PC-9 (cell line): ENCODE results near the gene PSTPIP1. TPM values are rescaled to one million over a fixed set of nuclear protein-coding genes. Genes with fewer than 3 reads are reported as not detected.

Experiments used
- BruUV-seq: library from RNA; stranded (reverse); fragments of 400-500 nt; replicated peaks from 2 replicates; lab custom pipeline; 2021; lab: Mats Ljungman, UMichigan
- CTCF ChIA-PET: fragments of 300-600 bp; sonication (Branson Sonifier 250); formaldehyde crosslinking; loops from one replicate; lab custom pipeline; 2022; ENCODE audit warnings: antibody characterized with exemption; lab: Charles Lee
- POLR2A ChIA-PET: fragments of 300-600 bp; sonication (Branson Sonifier 250); formaldehyde crosslinking; loops from one replicate; lab custom pipeline; 2022; ENCODE audit warnings: antibody characterized with exemption; ENCODE audit not compliant: unreplicated experiment; lab: Charles Lee
- DNase-seq, 2 experiments: peaks; one replicate each; pipeline versions ENCODE4 v3.0.0 to v3.0.0-alpha.2; 2015 to 2022; ENCODE audit warnings: mixed read lengths in 1 of 2
- H2AFZ ChIP-seq: fragments of 200-600 bp; sonication (generic); 2 replicates; pipeline ENCODE4 v1.8.1; 2017; ENCODE audit warnings: antibody characterized with exemption
- H3F3A ChIP-seq: fragments of 200-600 bp; sonication (generic); 2 replicates; pipeline ENCODE4 v1.8.1; 2017; ENCODE audit warnings: antibody characterized with exemption, mild to moderate bottlenecking, low read depth; ENCODE audit not compliant: insufficient read depth
- H3K27ac ChIP-seq: fragments of 200-600 bp; sonication (generic); 2 replicates; pipeline ENCODE4 v1.6.1; 2016; ENCODE audit warnings: mixed run types
- H3K27me3 ChIP-seq: fragments of 200-600 bp; sonication (generic); 2 replicates; pipeline ENCODE4 v1.6.1; 2016; ENCODE audit warnings: low read depth, mixed run types; ENCODE audit not compliant: insufficient read depth
- H3K36me3 ChIP-seq: fragments of 200-600 bp; sonication (generic); 2 replicates; pipeline ENCODE4 v1.6.1; 2016; ENCODE audit warnings: low read depth, mixed run types
- H3K4me1 ChIP-seq: fragments of 200-600 bp; sonication (generic); replicated peaks from 2 replicates; pipeline ENCODE4 v1.6.1; 2016; ENCODE audit warnings: mixed run types; ENCODE audit not compliant: insufficient read depth
- H3K4me2 ChIP-seq: fragments of 200-600 bp; sonication (generic); 2 replicates; pipeline ENCODE4 v1.6.1; 2017; ENCODE audit warnings: mixed run types
- H3K4me3 ChIP-seq: fragments of 200-600 bp; sonication (generic); 2 replicates; pipeline ENCODE4 v1.6.1; 2016; ENCODE audit warnings: mixed run types
- H3K79me2 ChIP-seq: fragments of 200-600 bp; sonication (generic); 2 replicates; pipeline ENCODE4 v1.6.1; 2017; ENCODE audit warnings: low read depth, mixed run types
- H3K9me2 ChIP-seq: fragments of 200-600 bp; sonication (generic); 2 replicates; pipeline ENCODE4 v1.8.1; 2017; ENCODE audit warnings: mild to moderate bottlenecking; ENCODE audit not compliant: insufficient read depth
- H3K9me3 ChIP-seq: fragments of 200-600 bp; sonication (generic); 2 replicates; pipeline ENCODE4 v1.8.1; 2016; ENCODE audit warnings: low read depth; ENCODE audit not compliant: insufficient read depth
- H4K20me1 ChIP-seq: fragments of 200-600 bp; sonication (generic); 2 replicates; pipeline ENCODE4 v1.8.1; 2017; ENCODE audit not compliant: insufficient read depth
- CTCF ChIP-seq: fragments of 200-600 bp; sonication (generic); conservative IDR thresholded peaks from 2 replicates; pipeline ENCODE4 v1.6.1; 2017; ENCODE audit warnings: mixed run types, antibody characterized with exemption, mild to moderate bottlenecking, moderate library complexity
- EZH2 ChIP-seq: fragments of 200-600 bp; sonication (generic); IDR thresholded peaks from 2 replicates; pipeline ENCODE4 v1.8.0; 2017; ENCODE audit warnings: antibody characterized with exemption, low read depth
- intact Hi-C: fragments of 100-400 bp; cut with micrococcal nuclease; formaldehyde crosslinking; loops from one replicate; pipeline ENCODE4 v1.10.0; 2022; ENCODE audit not compliant: unreplicated experiment
- total RNA-seq: library from RNA; stranded (reverse); gene quantifications from 2 replicates; pipeline ENCODE4 v1.2.3, GENCODE V29; 2021

PSTPIP1 gene
- total RNA-seq, 1 experiment from 2014 or later, result not detected

DNA sequence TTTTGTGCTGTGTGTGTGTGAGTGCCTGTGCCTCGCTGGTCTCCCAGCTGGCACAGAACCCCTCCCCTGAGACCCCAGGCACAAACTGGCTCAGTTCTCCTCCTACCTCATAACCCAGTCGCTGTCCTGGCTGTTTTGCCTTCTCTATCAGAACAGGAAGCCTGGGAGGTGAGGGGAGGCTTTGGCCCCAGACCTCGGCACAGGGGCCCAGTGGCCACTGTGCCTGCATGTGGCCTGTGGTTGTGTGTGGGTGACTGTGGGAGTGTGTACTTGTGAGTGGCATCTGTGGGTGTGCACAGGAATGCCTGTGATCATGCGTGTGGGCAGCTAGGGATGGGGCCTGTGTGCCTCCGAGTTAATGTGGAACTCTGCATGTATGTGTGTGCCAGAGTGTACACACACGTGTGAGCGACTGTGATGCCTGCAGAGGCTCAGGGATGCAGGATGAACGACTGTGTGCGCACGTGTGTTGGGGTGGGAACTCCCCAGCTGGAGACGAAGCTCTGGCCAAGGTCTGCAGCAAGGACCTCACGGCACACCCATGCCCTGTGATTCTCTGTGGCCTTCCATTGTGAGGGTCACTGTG lies 32.3 kb downstream of the PSTPIP1 start:
- Histone ChIP-seq H4K20me1 (no peaks in the 10 kb centered on the region), H3K27ac (no peak overlapping the region), H3F3A (no peaks in the 10 kb centered on the region), H3K36me3 (no peaks in the 10 kb centered on the region), H3K9me3 (no peaks in the 10 kb centered on the region), H2AFZ (no peak overlapping the region), H3K4me2 (no peak overlapping the region), H3K27me3 (no peaks in the 10 kb centered on the region), H3K9me2 (no peaks in the 10 kb centered on the region), H3K4me1 (no peaks in the 10 kb centered on the region), H3K4me3 (no peak overlapping the region), H3K79me2 (no peaks in the 10 kb centered on the region)
- TF ChIP-seq EZH2 (no peak), CTCF (no peak)
- ChIA-PET CTCF (interaction anchor here (0.5 kb wide), 1 partner anchor 425 kb away, joined by 5 read pairs; no protein-coding TSS in a partner anchor), POLR2A (no interaction called here)
- no peak for DNase-seq
- BruUV-seq, result no TSS peak
- intact Hi-C loops, result loop anchor here (5.0 kb wide), 1 partner anchor 515 kb away; no protein-coding TSS in a partner anchor

- no peak for DNase-seq
- H3K27ac ChIP-seq, result no peak overlapping the region
- no TSS peak for BruUV-seq
- H3K4me1 ChIP-seq, result no peaks in the 10 kb centered on the region
- ChIA-PET CTCF (no interaction called here), POLR2A (no interaction called here)
- intact Hi-C loops, result loop anchor here (5.0 kb wide), 1 partner anchor 514 kb away; no protein-coding TSS in a partner anchor
- no peak overlapping the region for H3K4me2 ChIP-seq
- TF ChIP-seq EZH2 (no peak), CTCF (no peak)
- no peak overlapping the region for H2AFZ ChIP-seq
- H3K27me3 ChIP-seq, result no peaks in the 10 kb centered on the region
- H3K79me2 ChIP-seq, result no peaks in the 10 kb centered on the region
- no peaks in the 10 kb centered on the region for H4K20me1 ChIP-seq
- H3K36me3 ChIP-seq, result no peaks in the 10 kb centered on the region
- H3F3A ChIP-seq, result no peaks in the 10 kb centered on the region
- no peaks in the 10 kb centered on the region for H3K9me3 ChIP-seq
- H3K4me3 ChIP-seq, result no peak overlapping the region
- no peaks in the 10 kb centered on the region for H3K9me2 ChIP-seq
Observed at GRCh38 chr15:77027697-77028450, 32.9 kb downstream of the PSTPIP1 start.

DNA sequence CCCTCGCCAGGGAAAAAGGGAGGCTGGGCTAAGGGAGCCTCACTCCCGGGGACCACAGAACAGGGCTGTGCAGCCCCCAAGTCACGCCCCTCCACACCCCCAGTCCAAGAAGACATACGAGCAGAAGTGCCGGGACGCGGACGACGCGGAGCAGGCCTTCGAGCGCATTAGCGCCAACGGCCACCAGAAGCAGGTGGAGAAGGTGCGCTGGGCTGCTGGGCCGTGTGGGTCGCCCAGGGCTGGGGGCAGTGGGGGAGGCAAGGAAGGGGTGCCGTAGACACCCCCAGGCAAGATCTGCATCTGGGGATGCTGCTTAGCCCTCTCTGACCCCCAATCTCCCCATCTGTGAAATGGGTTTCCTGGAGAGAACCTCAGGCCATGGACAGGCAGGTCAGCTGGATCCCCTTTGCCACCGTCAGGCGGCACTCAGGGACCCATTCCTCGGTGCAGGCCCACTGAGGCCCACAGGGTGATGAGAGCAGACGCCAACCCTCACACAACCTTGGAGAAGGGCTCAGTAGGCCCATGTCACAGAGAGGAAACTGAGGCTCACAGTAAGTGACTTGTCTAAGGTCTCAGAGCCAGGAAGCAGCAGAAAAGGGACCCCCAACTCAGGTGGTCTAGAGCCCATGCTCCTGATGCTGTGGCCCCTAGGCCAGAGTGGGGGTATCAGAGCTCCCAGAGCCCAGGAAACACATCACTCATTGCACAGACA lies 33.7 kb downstream of the PSTPIP1 start:
- no peaks in the 10 kb centered on the region for H3F3A ChIP-seq
- H4K20me1 ChIP-seq, result no peaks in the 10 kb centered on the region
- ChIA-PET POLR2A (no interaction called here), CTCF (interaction anchor here (0.6 kb wide), 1 partner anchor 30 kb away, joined by 3 read pairs; no protein-coding TSS in a partner anchor)
- no peaks in the 10 kb centered on the region for H3K36me3 ChIP-seq
- DNase-seq, result no peak
- H3K27me3 ChIP-seq, result no peaks in the 10 kb centered on the region
- H3K4me1 ChIP-seq, result no peaks in the 10 kb centered on the region
- no peaks in the 10 kb centered on the region for H3K79me2 ChIP-seq
- H2AFZ ChIP-seq, result no peak overlapping the region
- no TSS peak for BruUV-seq
- intact Hi-C loops, result loop anchor here (5.0 kb wide), 1 partner anchor 514 kb away; no protein-coding TSS in a partner anchor
- no peak overlapping the region for H3K4me2 ChIP-seq
- no peaks in the 10 kb centered on the region for H3K9me3 ChIP-seq
- TF ChIP-seq EZH2 (no peak), CTCF (no peak)
- no peaks in the 10 kb centered on the region for H3K9me2 ChIP-seq
- H3K4me3 ChIP-seq, result no peak overlapping the region
- H3K27ac ChIP-seq, result no peak overlapping the region
